ENCODE data around the gene ATP1A1.

GRCh38 chr1:116365857-116366256, 7.2 kb upstream of the ATP1A1 start:
- TF ChIP-seq CTCF (IDR thresholded peaks at IDR 0.05) (no peak), POLR2A (IDR thresholded peaks at IDR 0.05) (no peak)

Measured in vagina (tissue), 2 donors.